Body of pancreas (tissue), 4 donors: ENCODE measurements around the gene KRTAP4-1. TPM values are rescaled to one million over a fixed set of nuclear protein-coding genes. Genes with fewer than 3 reads are reported as not detected.

Experiments used
- ATAC-seq: fragments of 150-250 bp; one replicate; pipeline ENCODE4 v1.9.1; 2016
- DNase-seq, 4 donors: peaks; one replicate each; pipeline ENCODE4 v3.0.0-alpha.2; 2019
- H3K27ac ChIP-seq, 4 donors: fragments of 200-600 bp; sonication (generic); 1 replicate in 3 of 4; 2 replicates in 1 of 4; pipeline versions ENCODE4 v1.5.1 to v1.6.1; 2016 to 2019; ENCODE audit warnings: mild to moderate bottlenecking in 1 of 4, mixed read lengths in 1 of 4, moderate library complexity in 1 of 4
- H3K27me3 ChIP-seq, 2 donors: fragments of 200-600 bp; sonication (generic); one replicate each; pipeline ENCODE4 v1.6.0; 2016; ENCODE audit warnings: mild to moderate bottlenecking in 1 of 2
- H3K36me3 ChIP-seq, 2 donors: fragments of 200-600 bp; sonication (generic); replicated peaks in 1 of 2; 2 replicates each; pipeline ENCODE4 v1.5.1; 2016; ENCODE audit warnings: low read depth in 2 of 2; ENCODE audit not compliant: insufficient read depth in 1 of 2
- H3K4me1 ChIP-seq: fragments of 200-600 bp; sonication (generic); one replicate; pipeline ENCODE4 v1.6.0; 2016
- H3K4me3 ChIP-seq, 2 donors: fragments of 200-600 bp; sonication (generic); 1 replicate in 1 of 2; 2 replicates in 1 of 2; pipeline ENCODE4 v1.5.1; 2016 to 2019
- H3K9me3 ChIP-seq, 3 donors: fragments of 200-600 bp; sonication (generic); 1 replicate in 2 of 3; 2 replicates in 1 of 3; pipeline ENCODE4 v1.5.1; 2016
- POLR2A ChIP-seq, 3 donors: fragments of 450-650 bp; IDR thresholded peaks; one replicate each; pipeline ENCODE4 v1.6.1; 2016; ENCODE audit warnings: antibody characterized with exemption in 3 of 3, mild to moderate bottlenecking in 2 of 3
- WGBS, 2 donors: methylation state at CpG; one replicate each; pipeline ENCODE4 v1.1.5; 2017; 5-methylcytosine and 5-hydroxymethylcytosine counted together
- intact Hi-C: fragments of 100-400 bp; cut with DNase I; formaldehyde crosslinking; loops from one replicate; pipeline ENCODE4 v1.15.1; 2023
- total RNA-seq, 2 donors: library from RNA; depleted of rRNA; stranded (reverse); fragments of >200 nt; gene quantifications; one replicate each; pipeline ENCODE4 v1.1.0, GENCODE V29; 2016
- TF ChIP-seq, protein P1 (sequence below), 7 experiments: fragments of 450-650 bp in 4 of 7; fragments of 200-600 bp in 3 of 7; sonication (generic) in 3 of 7; IDR thresholded peaks; one replicate each; pipeline ENCODE4 v1.5.1; 2016 to 2019; ENCODE audit warnings: antibody characterized with exemption in 7 of 7

The KRTAP4-1 gene
- total RNA-seq, 2 donors from 2014 or later, result not detected

DNA sequence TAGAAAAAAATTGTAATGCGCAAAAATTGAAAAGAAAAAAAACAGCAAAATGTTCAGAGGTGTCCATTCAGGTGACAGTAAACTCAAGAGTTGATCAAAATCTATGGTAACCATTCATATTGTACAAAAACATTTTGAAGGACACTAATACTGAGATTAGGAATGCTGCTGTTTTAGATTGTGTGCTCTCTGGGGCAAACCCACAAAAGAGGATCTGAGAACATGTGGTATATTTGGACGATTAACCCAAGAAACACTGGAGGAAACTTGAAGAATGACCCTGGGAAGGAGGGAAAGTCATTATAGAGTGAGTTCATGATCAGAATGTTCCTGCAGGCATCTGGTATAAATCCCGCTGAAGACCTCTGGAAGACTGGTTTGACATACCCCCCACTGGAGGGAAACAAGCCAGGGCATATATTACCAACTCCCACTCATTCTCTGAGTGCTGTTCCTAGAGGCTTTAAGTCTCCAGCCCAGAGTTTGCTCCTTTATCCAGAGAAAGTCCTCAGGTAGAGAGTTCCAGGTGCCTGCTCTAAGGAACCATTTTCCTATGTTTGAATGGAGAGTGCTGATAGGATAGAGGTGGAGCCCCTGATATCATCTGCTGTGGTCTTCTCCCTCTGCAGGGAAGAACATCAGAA, 7.8 kb downstream of the KRTAP4-1 start:
- Histone ChIP-seq H3K27ac (no peak overlapping the region), H3K9me3 (no peaks in the 10 kb centered on the region), H3K36me3 (no peaks in the 10 kb centered on the region), H3K27me3 (no peaks in the 10 kb centered on the region), H3K4me3 (no peak overlapping the region), H3K4me1 (no peaks in the 10 kb centered on the region)
- intact Hi-C loops, result no loop called here
- TF ChIP-seq, protein P1, sequence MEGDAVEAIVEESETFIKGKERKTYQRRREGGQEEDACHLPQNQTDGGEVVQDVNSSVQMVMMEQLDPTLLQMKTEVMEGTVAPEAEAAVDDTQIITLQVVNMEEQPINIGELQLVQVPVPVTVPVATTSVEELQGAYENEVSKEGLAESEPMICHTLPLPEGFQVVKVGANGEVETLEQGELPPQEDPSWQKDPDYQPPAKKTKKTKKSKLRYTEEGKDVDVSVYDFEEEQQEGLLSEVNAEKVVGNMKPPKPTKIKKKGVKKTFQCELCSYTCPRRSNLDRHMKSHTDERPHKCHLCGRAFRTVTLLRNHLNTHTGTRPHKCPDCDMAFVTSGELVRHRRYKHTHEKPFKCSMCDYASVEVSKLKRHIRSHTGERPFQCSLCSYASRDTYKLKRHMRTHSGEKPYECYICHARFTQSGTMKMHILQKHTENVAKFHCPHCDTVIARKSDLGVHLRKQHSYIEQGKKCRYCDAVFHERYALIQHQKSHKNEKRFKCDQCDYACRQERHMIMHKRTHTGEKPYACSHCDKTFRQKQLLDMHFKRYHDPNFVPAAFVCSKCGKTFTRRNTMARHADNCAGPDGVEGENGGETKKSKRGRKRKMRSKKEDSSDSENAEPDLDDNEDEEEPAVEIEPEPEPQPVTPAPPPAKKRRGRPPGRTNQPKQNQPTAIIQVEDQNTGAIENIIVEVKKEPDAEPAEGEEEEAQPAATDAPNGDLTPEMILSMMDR (IDR thresholded peaks at IDR 0.05), result no peak
- TF ChIP-seq POLR2A (IDR thresholded peaks at IDR 0.05), result no peak
- ATAC-seq (no peak), DNase-seq (no peak)
- WGBS, 2 donors, result 52 to 57% methylated on average over 3 of the region's 3 CpGs

DNA sequence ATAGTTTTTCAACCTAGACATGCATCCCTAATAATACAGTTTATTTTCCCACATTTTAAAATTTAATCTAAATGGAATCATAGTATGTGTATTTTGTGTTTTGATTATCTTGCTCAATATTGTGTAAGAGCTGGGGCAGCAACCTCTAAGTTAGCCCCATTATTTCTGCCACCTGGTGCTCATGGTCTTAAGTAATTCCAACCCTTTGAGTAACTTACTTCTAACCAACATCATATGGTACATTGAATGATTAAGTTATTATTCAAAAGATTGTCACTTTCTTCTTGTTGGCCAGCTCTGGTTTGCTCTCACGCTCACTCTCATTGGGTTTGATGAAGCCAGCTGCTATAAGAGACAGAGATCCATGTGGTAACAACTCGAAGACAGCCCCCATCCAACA, 12.8 kb downstream of the KRTAP4-1 start:
- ATAC-seq, result no peak
- intact Hi-C loops, result no loop called here
- Histone ChIP-seq H3K27me3 (no peaks in the 10 kb centered on the region), H3K4me1 (no peaks in the 10 kb centered on the region), H3K36me3 (no peaks in the 10 kb centered on the region), H3K9me3 (no peaks in the 10 kb centered on the region), H3K4me3 (no peak overlapping the region), H3K27ac (no peak overlapping the region)
- 60 to 74% methylated on average over 2 of the region's 2 CpGs for WGBS, 2 donors
- DNase-seq, result no peak
- TF ChIP-seq, protein P1 (IDR thresholded peaks at IDR 0.05), result no peak
- TF ChIP-seq POLR2A (IDR thresholded peaks at IDR 0.05), result no peak

DNA sequence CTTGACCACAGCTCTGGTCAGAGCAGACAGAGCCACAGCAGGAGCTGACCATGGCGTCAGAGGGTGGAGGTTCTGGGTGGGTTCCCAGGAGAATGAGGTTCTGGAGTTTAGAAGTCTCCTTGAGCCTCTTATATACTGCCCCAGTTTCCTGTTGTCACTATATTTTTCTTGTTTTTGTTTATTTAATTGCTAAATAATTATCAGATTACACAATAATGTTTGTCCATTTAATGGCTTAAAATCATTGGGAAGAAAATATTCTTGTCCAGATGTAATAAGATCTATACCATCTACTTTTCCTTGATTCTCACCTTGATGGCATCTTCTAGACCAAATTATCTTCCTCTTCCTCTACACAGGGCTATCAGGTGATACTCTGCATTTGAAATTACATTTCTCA, 16.6 kb downstream of the KRTAP4-1 start, which contains the start of gene KRTAP4-3:
KRTAP4-3 (minus strand) TSS at position 101 of the 400 bp plus-strand sequence; CDS start at position 52, 49 bp downstream.
- WGBS, 2 donors, result 58 to 70% methylated on average over 1 of the region's 1 CpG
- no peak for TF ChIP-seq POLR2A (IDR thresholded peaks at IDR 0.05)
- TF ChIP-seq, protein P1 (IDR thresholded peaks at IDR 0.05), result no peak
- no peak for ATAC-seq
- intact Hi-C loops, result no loop called here
- Histone ChIP-seq H3K27me3 (no peaks in the 10 kb centered on the region), H3K36me3 (no peaks in the 10 kb centered on the region), H3K4me3 (no peak within 1 kb of the TSS), H3K27ac (no peak within 1 kb of the TSS), H3K4me1 (no peaks in the 10 kb centered on the region), H3K9me3 (no peaks in the 10 kb centered on the region)
- no peak for DNase-seq

DNA sequence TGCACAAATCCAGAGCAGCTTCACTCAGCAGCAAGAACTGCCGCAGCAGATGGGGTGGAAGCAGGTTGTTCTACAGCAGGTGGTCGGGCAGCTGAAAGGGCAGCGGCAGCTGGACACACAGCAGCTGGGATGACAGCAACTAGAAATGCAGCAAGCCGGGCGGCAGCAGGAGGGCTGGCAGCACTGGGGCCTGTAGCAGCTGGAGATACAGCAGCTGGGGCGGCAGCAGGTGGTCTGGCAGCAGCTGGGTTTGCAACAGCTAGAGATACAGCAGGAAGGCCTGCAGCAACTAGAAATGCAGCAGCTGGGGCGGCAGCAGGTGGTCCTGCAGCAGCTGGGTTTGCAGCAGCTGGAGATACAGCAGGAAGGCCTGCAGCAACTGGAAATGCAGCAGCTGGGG, 17.1 kb downstream of the KRTAP4-1 start:
- ATAC-seq (no peak), DNase-seq (no peak)
- Histone ChIP-seq H3K4me3 (no peak overlapping the region), H3K27ac (no peak overlapping the region), H3K36me3 (no peaks in the 10 kb centered on the region), H3K9me3 (no peaks in the 10 kb centered on the region), H3K4me1 (no peaks in the 10 kb centered on the region), H3K27me3 (no peaks in the 10 kb centered on the region)
- TF ChIP-seq, protein P1 (IDR thresholded peaks at IDR 0.05), result no peak
- TF ChIP-seq POLR2A (IDR thresholded peaks at IDR 0.05), result no peak
- WGBS, 2 donors, result 63 to 65% methylated on average over 3 to 7 of the region's 7 CpGs
- intact Hi-C loops, result no loop called here

DNA sequence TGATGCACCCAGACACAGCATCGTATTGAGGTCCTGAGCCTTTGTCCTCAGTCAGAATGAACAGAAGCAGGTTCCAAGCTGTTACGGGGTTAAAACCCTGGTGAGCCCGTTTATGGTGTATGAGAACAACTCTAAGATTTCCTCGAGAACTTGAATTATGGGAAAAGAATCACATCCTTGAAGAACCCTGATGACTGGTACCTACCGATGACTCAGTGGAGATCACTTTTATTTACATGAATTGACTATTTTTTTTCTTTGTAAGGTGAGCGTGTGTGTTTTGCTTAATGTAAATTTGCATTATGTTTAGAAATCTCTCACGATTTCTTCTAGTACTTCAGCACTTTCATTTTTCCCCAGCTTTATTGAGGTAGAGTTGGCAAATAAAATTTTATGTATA, 20.9 kb downstream of the KRTAP4-1 start:
- ATAC-seq (no peak), DNase-seq (no peak)
- Histone ChIP-seq H3K27me3 (no peaks in the 10 kb centered on the region), H3K36me3 (no peaks in the 10 kb centered on the region), H3K4me3 (no peak overlapping the region), H3K27ac (no peak overlapping the region), H3K9me3 (no peaks in the 10 kb centered on the region), H3K4me1 (no peaks in the 10 kb centered on the region)
- 53 to 60% methylated on average over 7 of the region's 7 CpGs for WGBS, 2 donors
- TF ChIP-seq, protein P1 (IDR thresholded peaks at IDR 0.05), result no peak
- no peak for TF ChIP-seq POLR2A (IDR thresholded peaks at IDR 0.05)
- intact Hi-C loops, result no loop called here
